ENCODE results near the gene CA10. TPM values are rescaled to one million over a fixed set of nuclear protein-coding genes. Genes with fewer than 3 reads are reported as not detected.

CA10 gene
- total RNA-seq, 1 donor from 2014 or later = not detected

DNA sequence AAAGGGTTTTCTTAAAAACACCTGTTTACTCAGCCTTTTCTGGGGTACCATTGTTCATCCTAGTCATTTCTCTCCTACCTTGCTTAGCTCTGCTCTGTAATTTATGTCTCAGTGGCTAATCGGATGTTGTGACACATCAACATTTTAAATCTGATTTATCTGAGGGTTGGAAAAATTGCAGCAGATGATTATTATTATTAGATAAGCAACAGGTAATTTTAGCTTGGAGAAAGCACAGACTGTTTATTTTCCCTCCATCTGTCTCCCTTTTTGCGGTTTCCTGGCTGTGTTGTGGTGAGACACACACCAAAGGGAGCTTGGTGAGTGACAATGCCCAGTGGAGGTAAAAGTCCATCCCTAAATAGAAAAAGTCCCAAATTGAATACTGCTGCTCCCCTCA is 508.3 kb downstream of the CA10 start:
- no peak for ATAC-seq

DNA sequence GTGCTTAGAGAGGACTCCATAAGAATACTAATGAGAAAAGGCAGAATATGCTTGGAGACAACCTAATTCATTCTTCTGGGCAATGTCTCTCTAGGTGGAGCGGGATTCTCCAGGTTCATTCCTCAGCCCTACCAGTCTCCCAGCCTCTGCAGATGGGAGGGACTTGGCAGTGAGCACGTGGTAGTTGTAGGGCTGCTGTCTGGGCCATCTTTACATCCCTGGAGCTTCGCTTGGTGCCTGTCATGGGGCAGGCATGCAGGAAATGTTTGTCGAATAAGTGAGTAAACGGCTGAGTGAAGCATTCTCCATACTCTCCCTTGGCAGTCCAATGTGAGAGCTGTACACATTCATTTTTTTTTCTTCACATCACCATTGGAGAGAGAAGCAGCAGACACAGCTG is 510.7 kb downstream of the CA10 start:
- intact Hi-C loops (cut with DNase I) = no loop called here
- no peak for DNase-seq (ENCODE audit: missing footprints)

More for the DNA sequence above, 508.3 kb downstream of the CA10 start:
- no peak for DNase-seq (ENCODE audit: missing footprints)
- intact Hi-C loops (cut with DNase I) = no loop called here

DNA sequence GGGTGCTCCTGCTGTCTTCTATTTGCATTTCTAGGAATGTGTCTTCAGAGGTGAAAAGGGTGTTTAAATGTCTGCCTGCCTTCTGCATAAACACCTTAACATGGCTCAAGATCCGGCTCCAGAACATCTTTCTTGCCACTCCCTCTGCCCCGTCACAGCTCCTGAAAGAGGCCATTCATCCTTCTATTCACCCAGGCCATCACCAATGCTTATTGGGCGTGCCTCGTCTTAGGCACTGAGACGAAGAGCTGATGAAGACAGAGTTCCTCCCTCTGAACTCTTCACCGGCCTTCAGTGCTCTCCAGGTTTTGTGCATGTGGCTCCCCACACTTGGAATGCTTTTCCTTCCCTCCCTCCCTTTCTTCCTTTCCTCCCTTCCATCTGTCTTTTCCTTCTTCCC is 511.4 kb downstream of the CA10 start:
- no peak for DNase-seq (ENCODE audit: missing footprints)
- no peak for ATAC-seq
- intact Hi-C loops (cut with DNase I) = no loop called here

More for the DNA sequence above, 510.7 kb downstream of the CA10 start:
- no peak for ATAC-seq

DNA sequence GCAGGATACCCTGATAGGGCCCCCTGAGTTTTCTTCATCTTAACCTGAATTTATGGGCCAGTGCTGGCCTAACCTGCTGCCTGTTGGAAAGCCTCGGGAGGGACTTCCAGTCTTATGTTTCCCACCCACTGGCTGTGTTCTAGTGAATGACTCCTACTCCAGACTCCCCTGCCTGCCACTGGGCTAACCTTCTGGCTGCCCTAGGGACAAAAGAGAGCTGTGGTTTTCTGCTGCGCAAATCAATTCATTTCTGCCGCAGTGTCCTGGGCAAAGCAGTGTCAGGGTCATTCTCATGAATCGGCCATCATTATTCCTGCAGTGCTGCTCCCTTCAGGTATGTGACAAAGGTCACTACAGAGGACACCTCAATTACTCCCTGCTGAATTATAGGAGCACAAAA is 512.0 kb downstream of the CA10 start:
- intact Hi-C loops (cut with DNase I) = no loop called here
- ATAC-seq (no peak), DNase-seq (ENCODE audit: missing footprints) (no peak)

DNA sequence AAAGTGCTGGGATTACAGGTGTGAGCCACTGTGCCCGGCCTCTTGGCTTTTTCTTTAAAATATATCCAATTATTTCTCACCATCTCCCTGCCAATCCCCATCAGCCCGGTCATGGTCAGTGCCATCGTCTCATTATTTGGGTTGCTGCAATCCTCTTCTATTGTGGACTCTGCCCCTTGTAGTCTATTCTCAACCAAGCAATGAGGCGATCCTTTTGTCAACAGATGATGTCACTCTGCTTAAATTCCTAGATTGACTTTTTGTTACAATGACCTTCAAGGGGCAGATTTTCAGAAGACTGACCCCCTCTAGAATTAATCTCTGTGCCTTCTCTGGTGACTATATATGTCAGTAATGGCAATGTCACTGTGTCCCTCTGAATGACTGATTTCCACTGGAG is 513.5 kb downstream of the CA10 start:
- ATAC-seq = no peak
- DNase-seq (ENCODE audit: missing footprints) = no peak
- intact Hi-C loops (cut with DNase I) = no loop called here

DNA sequence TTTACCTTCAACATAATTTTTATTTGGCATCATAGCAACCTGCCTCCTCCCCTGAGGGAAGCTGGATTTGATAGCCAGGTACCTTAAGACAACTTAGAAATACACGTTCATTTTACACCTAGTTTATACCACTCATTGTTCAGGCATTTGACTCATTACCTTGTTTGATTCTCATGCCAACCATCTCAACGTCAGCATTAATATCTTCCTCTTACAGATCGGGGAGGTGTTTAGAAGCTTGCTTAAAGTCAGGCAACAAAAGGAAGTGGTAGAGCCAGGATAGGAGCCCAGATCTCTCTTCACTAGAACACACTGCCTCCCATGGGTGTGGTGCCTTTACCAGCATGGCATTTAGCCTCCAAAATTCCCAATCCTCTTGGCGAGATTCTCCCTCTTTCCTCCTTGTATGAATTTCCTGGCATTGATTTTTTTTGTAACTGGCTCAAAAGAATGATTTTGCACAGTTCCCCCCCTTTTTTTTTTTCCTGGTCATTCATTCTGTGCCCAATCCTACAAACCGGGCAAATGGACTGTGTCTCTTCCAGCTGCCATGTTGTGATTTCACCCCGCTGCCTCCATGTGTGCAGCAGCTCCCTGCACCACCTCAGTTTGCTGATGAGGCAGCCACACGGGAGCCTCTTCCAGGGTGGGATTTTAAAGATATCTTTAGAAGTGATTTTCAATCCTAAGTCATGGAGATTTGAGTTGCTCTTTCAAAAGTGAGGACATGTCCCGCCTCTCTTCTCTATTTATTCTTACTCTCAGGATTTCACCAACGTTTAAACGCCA is 514.6 kb downstream of the CA10 start:
- no peak for ATAC-seq
- no peak for DNase-seq (ENCODE audit: missing footprints)
- intact Hi-C loops (cut with DNase I) = no loop called here

DNA sequence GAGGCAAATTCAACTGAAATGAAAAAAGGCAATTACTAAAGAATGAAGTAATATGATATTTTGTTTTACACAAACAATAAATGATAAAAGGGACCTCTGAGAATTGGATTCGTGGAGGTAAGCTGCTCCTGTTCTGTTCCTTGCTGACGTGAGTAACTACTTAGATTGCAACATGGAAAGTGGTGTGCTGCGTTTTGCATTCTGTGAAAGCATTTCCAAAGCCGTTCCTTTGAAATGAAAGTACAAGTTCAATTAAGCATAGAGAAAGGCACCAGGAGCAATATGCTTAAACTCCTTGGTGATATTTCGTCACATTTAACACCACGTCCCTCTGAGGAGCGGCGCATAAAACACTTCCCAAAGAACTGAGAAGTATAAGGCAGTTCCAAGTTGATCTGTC is 516.5 kb downstream of the CA10 start:
- intact Hi-C loops (cut with DNase I) = no loop called here
- ATAC-seq (no peak), DNase-seq (ENCODE audit: missing footprints) (no peak)

DNA sequence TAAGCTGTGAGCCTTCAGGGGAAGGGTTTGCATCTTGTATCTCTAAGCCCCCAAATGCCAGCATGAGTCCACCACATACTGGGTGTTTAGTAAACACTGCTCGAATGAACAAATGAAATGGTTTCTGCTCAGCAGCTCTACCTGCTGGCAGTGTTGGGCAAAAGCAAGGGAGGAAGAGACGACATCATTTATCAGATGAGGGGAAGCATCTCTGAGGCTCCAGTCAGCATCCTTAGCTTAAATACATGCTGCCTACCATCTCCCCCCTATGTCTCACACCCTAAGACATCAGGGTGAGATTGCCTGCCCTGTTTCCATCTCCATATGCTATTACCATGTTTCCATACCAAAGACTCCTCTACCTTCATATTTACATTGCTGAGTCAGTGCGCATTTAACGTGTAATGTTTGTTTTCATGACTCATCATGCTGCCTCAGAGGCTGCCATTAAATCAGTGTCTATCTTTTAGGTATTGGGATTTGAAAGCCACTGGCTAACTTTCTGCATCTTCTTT is 518.3 kb downstream of the CA10 start:
- DNase-seq (ENCODE audit: missing footprints) (no peak), ATAC-seq (no peak)
- intact Hi-C loops (cut with DNase I) = no loop called here

DNA sequence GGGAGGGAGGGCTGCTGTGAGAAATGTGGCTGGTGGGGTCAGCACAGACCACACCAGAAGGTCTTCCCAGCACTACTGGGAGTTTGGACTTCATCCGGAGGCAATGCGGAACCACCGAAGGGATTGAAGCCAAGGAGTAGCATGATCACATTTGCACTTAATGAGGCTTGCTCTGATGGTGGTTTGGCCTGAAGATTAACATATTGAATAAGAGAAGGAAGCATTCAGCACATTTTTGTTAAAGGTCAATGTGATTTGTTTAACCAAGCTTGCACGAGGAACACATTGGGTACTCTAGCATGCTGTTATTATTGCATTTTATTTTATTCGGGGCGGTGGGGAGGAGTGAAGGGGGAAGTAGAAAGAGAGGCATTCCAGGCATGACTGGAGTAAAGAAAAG is 519.5 kb downstream of the CA10 start:
- intact Hi-C loops (cut with DNase I) = no loop called here
- no peak for DNase-seq (ENCODE audit: missing footprints)
- ATAC-seq = no peak

DNA sequence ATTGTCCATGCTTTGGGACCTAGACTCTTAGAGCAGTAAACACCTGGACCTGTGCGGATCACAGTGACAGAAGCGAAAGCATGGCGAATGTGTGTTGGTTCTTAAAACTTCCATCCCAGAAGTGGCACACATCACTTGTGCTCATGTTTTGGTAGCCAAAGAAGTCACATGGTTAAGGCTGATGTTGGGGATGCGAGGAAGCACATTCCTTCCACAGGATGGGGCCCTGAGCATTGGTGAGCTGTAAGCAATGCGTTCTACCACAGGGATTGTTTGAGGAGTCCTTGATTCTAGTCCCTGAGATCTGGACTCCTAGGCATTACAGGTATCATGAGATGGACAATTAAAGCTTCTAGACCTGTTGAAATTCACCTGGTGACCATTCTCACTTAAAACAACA is 522.2 kb downstream of the CA10 start:
- DNase-seq (ENCODE audit: missing footprints) = no peak
- ATAC-seq = no peak
- intact Hi-C loops (cut with DNase I) = no loop called here

DNA sequence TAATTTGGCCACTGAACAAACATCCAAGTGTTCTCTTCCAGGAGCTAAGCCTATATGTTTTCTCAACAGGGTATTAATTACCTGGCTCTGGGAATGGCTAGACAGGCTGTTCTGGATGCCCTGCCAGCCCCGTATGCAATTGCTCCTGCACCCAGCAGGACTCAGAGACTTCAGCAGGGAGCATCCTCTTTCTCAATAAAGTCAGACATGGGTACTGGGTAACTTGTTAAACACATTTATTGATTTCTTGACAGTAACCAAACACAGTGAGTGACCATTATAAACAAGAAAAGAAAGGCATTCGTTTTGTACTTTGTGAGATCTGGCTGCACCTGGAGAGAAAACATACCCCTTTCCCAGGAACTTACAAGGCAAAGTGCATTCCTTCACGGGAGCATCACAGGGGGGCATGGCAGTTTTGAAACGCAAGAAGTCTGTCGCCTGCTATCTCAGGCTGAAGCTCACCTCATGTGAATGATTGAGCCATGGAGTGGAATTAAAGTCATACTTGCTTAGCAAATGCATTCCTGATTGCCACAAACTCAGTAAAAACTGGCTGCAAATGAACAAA is 528.3 kb downstream of the CA10 start:
- ATAC-seq (no peak), DNase-seq (ENCODE audit: missing footprints) (no peak)
- intact Hi-C loops (cut with DNase I) = no loop called here

DNA sequence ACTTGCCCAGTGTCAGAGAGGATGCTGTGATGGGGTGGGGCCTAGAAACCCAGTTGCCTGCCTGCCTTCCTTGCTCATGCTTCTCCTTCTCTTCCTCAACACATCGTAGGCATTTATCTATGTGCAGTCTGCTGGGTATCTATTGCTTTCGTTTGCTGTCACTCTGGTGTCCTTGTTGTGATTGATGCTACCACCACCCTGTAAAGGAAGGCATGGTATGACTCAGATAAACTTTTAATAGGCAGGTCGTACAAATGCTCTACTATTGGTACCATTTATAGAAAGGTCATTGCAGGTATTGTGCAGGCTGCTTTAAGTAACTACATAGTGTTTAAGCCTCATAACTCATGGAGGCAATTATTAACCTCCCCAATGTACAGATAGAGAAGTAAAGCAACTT is 529.3 kb downstream of the CA10 start:
- ATAC-seq = no peak
- DNase-seq (ENCODE audit: missing footprints) = no peak
- intact Hi-C loops (cut with DNase I) = no loop called here

DNA sequence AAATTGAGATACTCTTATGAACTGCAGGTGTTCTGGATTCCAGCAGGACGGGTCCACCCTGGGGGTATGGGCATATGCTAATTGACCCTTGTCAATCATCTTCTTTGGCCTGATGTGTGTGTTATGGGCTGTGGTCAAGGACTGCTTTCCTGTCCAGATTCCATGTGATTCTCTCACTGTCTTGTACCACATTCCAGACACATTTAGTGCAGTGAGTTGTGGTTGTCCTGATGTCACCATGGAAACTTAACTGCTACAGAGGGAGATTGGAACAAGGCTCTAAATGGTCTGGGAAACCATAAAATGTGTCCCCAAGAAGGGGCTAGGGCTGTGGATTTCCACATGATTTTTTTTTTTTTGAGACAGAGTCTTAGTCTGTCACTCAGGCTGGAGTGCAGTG is 530.7 kb downstream of the CA10 start:
- intact Hi-C loops (cut with DNase I) = no loop called here
- no peak for DNase-seq (ENCODE audit: missing footprints)
- no peak for ATAC-seq

DNA sequence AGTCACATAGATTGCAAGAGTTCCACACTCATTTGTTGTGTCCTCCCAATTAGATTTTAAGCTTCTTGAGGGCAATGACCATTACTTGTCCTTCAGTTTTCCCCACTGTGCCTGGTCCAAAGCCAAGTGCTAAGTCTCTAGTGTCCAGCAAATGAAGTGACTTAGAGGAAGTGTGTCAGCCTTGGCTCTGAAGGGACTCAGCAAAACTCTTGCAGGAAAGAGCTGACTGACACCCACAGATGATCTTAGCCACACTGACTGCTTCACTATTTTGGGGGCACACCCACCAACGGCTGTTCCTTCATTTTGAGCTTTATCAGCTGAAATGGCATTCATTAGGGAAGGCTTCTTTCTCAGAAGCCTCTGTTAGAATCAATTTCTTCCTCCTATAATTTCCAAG is 540.0 kb downstream of the CA10 start:
- intact Hi-C loops (cut with DNase I) = no loop called here
- DNase-seq (ENCODE audit: missing footprints) (no peak), ATAC-seq (no peak)

DNA sequence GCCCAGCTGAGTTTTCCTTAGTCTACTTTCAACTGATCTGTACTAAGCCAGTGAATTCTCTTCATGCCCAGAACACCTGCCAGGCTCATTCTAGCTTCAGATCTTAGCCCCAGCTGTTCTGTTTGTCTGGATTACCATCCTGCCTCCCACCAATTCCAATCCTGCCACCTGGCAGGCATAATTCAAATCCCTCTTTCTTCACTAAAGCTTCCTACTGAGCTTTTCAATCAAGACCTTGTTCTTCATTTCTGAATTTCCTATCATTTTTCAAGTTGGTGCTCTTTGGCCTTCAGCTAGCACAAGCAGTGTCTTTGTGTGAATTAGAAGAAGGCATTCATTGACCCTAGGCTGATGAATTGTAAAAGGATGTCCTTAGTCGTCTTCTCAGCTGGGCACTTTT is 540.5 kb downstream of the CA10 start:
- intact Hi-C loops (cut with DNase I) = no loop called here
- ATAC-seq (no peak), DNase-seq (ENCODE audit: missing footprints) (no peak)

DNA sequence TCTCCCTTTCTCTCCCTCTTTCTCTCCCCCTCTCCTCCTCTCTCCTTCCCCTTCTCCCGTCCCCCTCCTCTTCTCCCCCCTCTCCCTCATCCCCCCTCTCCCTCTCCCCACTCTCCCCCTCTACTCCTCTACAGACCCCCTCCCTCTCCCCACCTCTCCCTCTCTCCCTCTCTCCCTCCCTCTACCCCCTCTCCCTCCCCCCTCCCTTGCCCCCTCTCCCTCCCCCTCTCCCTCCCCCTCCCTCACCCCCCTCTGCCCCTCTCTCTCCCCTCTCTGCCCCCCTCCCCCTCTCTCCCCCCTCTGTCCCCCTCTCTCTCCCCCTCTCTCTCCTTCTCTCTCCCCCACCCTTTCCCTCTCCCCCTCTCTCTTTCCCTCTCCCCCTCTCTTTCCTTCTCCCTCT is 545.3 kb downstream of the CA10 start:
- ATAC-seq = no peak
- intact Hi-C loops (cut with DNase I) = no loop called here
- DNase-seq (ENCODE audit: missing footprints) = no peak

DNA sequence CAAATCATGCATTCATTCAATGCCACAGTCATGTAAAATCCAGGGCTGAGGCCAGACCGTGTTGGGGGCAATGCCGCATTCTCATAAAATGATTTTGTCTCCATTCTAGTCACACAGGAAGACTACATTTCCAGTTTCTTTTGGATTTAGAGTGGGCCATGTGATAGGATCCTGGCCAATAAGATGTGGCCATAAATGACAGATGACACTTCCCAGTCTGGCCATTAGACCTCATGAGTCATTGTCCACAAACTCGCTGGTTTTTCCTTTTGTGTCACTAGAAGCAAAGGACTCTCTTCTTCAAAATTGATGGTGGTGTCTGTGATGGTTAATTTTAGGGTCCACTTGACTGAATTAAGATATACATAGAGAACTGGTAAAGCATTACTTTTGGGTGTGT is 545.8 kb downstream of the CA10 start:
- ATAC-seq (no peak), DNase-seq (ENCODE audit: missing footprints) (no peak)
- intact Hi-C loops (cut with DNase I) = no loop called here

DNA sequence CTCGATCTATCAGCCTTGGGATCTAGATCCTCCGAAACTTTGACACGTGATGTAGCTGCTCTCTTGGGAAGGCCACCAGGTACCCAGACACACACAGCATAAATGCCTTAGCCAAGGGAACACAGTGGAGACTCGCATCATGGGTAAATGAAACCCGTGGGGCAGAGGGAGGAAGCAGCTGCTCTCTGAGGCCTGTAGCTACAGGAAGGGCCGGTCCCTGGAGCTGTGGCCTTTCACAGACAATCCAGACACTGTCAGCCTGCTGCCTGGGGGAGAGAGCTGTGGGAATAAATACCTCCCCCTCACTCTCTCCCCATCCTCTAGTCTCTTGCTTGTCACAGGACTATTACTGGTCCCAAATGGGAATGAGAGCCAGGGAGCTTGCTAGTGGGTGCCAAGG is 546.9 kb downstream of the CA10 start:
- ATAC-seq = no peak

DNA sequence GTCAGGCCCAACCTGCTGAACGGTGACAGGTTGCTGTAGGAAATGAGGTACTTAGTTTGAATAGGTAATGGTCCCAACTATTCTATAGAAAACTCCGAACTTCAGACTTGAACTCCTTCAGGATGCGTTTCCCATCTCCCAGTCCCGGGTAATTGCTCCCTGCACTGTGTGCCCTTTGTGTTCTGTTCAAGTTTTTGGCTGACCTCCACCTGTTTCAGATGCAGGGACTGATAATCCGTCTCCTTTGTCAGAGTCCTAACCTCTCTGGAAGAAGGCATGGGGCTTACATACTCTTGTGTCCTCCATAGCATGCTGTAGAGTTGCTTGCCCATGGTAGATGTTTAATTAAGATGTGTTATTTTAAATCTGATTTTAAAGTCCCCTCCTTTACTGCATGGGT is 547.7 kb downstream of the CA10 start:
- ATAC-seq = no peak
- intact Hi-C loops (cut with DNase I) = no loop called here
- DNase-seq (ENCODE audit: missing footprints) = no peak

More for the DNA sequence above, 546.9 kb downstream of the CA10 start:
- intact Hi-C loops (cut with DNase I) = no loop called here
- no peak for DNase-seq (ENCODE audit: missing footprints)

DNA sequence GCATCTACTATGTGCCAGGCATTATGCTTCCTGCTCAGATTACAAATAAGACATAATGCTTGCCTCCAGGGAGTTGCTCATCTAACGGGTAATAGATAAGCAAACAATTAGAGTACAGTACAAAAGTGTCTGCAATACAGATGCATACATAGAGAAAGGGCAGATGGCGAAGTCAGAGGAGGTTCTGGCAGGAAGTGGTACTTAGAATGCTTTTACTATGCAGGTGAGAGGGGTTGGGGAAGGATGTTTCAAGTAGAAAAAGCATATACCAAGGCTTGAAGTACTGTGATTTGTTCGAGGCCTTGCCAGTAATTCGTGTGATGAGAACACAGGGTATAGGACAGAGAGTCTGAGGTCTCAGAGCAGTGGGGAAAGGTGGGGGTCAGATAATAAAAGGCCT is 548.4 kb downstream of the CA10 start:
- DNase-seq (ENCODE audit: missing footprints) (no peak), ATAC-seq (no peak)
- intact Hi-C loops (cut with DNase I) = no loop called here

All from Right ventricle myocardium inferior (tissue), 1 donor.